PC-3 (cell line): ENCODE results near the gene PRELID1.

ENCODE experiments used
- CTCF ChIP-seq: fragments of 300-600 bp; sonication (generic); conservative IDR thresholded peaks from 2 replicates; pipeline ENCODE4 v1.5.1; 2017; ENCODE audit warnings: antibody characterized with exemption, low read depth, mild to moderate bottlenecking, low read length
- EZH2 ChIP-seq: fragments of 300-600 bp; sonication (generic); IDR thresholded peaks from one replicate; pipeline ENCODE4 v1.6.1; 2017; ENCODE audit warnings: antibody characterized with exemption, mild to moderate bottlenecking, low read length; ENCODE audit not compliant: unreplicated experiment
- EZH2phosphoT487 ChIP-seq: fragments of 300-600 bp; sonication (generic); IDR thresholded peaks from 2 replicates; pipeline ENCODE4 v1.6.1; 2018; ENCODE audit warnings: mild to moderate bottlenecking, antibody characterized with exemption, low read length, borderline replicate concordance

GRCh38 chr5:177319913-177320588, 16.5 kb downstream of the PRELID1 start:
- no peak for TF ChIP-seq CTCF
- no peak for TF ChIP-seq EZH2phosphoT487
- TF ChIP-seq EZH2: no peak
